ENCODE measurements around the gene CD74. TPM values are rescaled to one million over a fixed set of nuclear protein-coding genes. Genes with fewer than 3 reads are reported as not detected.

CD74 gene
- total and polyA plus RNA-seq, 2 of the 13 experiments (the other 11 are each of a cell fraction or from before 2014, with no cell fraction given): 34.1 to 84.4 TPM

DNA sequence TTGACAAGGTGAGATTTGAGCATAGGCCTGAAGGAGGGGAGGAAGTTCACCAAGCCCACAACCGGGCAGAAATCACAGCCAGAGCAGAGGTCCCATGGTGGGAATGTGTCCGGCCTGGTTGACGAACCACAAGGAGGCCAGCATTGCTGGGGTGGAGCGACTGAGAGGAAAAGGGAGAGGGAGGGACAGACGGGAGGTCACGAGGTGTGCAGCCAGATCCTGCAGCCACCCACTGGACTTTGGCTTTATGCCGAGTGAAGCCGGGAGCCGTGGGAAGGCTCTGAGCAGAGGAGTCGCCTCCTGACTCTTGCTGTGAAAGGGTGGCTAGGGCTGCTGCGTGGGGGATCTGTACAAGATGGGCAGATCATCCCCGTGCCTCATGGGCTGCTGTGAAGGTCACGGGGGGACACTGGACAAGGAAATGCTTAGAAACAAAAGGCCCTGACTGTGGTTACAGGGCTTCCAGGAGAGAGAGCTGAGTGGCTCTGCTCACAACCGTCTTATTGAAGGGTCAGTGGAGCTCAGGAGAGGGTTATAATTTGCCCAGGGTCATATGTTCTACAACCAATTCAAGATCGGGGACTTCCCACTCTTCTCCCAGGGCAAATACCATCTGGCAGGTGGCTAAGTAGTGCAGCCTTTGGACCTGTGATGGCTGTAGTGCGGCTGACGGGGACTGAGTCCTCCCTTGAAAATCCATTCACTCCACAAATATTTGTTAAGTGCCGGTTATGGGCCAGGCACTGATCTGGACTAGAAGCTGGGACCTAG is 15.6 kb upstream of the CD74 start:
- DNase-seq (ENCODE audit: low spot score) (peak; percentile 83), FAIRE-seq (peak; percentile 86), ATAC-seq (peak; percentile 90)
- Histone ChIP-seq H3K36me3 (replicated peaks in 1 of 2; ENCODE audit: control insufficient read depth in 1 of 2, insufficient read depth in 2 of 2, low read length in 2 of 2) (no peaks in the 10 kb centered on the region), H3K79me2 (ENCODE audit: insufficient read depth, low read length) (no peaks in the 10 kb centered on the region), H3K4me3 (replicated peaks in 1 of 3; ENCODE audit: insufficient read depth in 1 of 3, low read depth in 2 of 3, low read length in 3 of 3) (peak overlapping the region; percentile 49 to 71 (median 56)), H4K20me1 (ENCODE audit: insufficient read depth, low read length) (no peaks in the 10 kb centered on the region), H2AFZ (ENCODE audit: low read length) (peak overlapping the region; percentile 71), H3K9ac (ENCODE audit: insufficient read depth, low read depth, low read length) (peak overlapping the region; percentile 80), H3K4me2 (ENCODE audit: low read depth, low read length) (peak overlapping the region; percentile 99), H3K27me3 (ENCODE audit: control insufficient read depth in 1 of 2, insufficient read depth in 2 of 2, low read length in 2 of 2) (no peaks in the 10 kb centered on the region; a peak in 1 of 5 replicates), H3K27ac (ENCODE audit: extremely low read length, insufficient read depth, low read length) (peak overlapping the region; percentile 89), H3K4me1 (ENCODE audit: insufficient read depth, low read length) (peaks cover 45% of the 10 kb centered on the region), H3K9me3 (ENCODE audit: low read length) (no peaks in the 10 kb centered on the region)
- TSS peak; percentile 88 for BruUV-seq (replicated peaks)
- POLR2A ChIA-PET: interaction anchor here (1.0 to 3.7 kb wide), 10 partner anchors 12 to 114 kb away, joined by 3 to 33 read pairs (median 7); partner anchors contain the start of genes CD74 and RPS14
- CTCF ChIA-PET (ENCODE audit: low intra/inter-chr PET ratio, low total read pairs): no interaction called here
- in situ Hi-C loops (cut with HindIII; ENCODE audit: extremely low pct_ligation_motif_present, low pct_unique_long_range_greater_than_20kb) (no loop called here), intact Hi-C loops (cut with micrococcal nuclease; ENCODE audit: unreplicated experiment) (loop anchor here (2.0 to 10.0 kb wide), 2 partner anchors 15 to 283 kb away; partner anchors contain the start of gene CD74)
- WGBS (ENCODE audit: low lambda C conversion rate): 0% methylated on average over 18 of the region's 18 CpGs
- TF ChIP-seq HOXA3 (CRISPR knock-in tag; IDR thresholded peaks at IDR 0.05) (no peak), AGO1 (IDR thresholded peaks at IDR 0.05; ENCODE audit: low read depth, low read length, poor library complexity, severe bottlenecking) (no peak), CBFB (CRISPR knock-in tag; IDR thresholded peaks at IDR 0.05) (peak; percentile 61; the same call in 1 of the 2 replicates), ZNF746 (CRISPR knock-in tag; IDR thresholded peaks at IDR 0.05) (no peak), ARNT (IDR thresholded peaks at IDR 0.05) (no peak), ZNF883 (CRISPR knock-in tag; IDR thresholded peaks at IDR 0.05; ENCODE audit: not compliant biosample characterization) (no peak), ZNF251 (CRISPR knock-in tag; IDR thresholded peaks at IDR 0.05) (no peak), TEAD2 (CRISPR knock-in tag; IDR thresholded peaks at IDR 0.05) (no peak), ARNT2 (CRISPR knock-in tag; IDR thresholded peaks at IDR 0.05; ENCODE audit: low read depth) (0 out of 2 replicates have a peak, but pooled peaks have one; percentile 35), ZNF558 (CRISPR knock-in tag; IDR thresholded peaks at IDR 0.05; ENCODE audit: borderline replicate concordance) (no peak), ERF (CRISPR knock-in tag; IDR thresholded peaks at IDR 0.05) (no peak; the same call in 1 of the 2 replicates), ZNF879 (CRISPR knock-in tag; IDR thresholded peaks at IDR 0.05) (no peak), ZBTB7A (CRISPR knock-in tag; IDR thresholded peaks at IDR 0.05) (no peak)
- TF ChIP-seq, protein P1, sequence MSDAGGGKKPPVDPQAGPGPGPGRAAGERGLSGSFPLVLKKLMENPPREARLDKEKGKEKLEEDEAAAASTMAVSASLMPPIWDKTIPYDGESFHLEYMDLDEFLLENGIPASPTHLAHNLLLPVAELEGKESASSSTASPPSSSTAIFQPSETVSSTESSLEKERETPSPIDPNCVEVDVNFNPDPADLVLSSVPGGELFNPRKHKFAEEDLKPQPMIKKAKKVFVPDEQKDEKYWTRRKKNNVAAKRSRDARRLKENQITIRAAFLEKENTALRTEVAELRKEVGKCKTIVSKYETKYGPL (CRISPR knock-in tag; IDR thresholded peaks at IDR 0.05): no peak
- TF ChIP-seq, protein P2, sequence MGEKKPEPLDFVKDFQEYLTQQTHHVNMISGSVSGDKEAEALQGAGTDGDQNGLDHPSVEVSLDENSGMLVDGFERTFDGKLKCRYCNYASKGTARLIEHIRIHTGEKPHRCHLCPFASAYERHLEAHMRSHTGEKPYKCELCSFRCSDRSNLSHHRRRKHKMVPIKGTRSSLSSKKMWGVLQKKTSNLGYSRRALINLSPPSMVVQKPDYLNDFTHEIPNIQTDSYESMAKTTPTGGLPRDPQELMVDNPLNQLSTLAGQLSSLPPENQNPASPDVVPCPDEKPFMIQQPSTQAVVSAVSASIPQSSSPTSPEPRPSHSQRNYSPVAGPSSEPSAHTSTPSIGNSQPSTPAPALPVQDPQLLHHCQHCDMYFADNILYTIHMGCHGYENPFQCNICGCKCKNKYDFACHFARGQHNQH (CRISPR knock-in tag; IDR thresholded peaks at IDR 0.05): peak; percentile 58
- TF ChIP-seq, protein P3, sequence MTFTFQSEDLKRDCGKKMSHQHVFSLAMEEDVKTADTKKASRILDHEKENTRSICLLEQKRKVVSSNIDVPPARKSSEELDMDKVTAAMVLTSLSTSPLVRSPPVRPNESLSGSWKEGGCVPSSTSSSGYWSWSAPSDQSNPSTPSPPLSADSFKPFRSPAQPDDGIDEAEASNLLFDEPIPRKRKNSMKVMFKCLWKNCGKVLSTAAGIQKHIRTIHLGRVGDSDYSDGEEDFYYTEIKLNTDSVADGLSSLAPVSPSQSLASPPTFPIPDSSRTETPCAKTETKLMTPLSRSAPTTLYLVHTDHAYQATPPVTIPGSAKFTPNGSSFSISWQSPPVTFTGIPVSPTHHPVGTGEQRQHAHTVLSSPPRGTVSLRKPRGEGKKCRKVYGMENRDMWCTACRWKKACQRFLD (CRISPR knock-in tag; IDR thresholded peaks at IDR 0.05; ENCODE audit: borderline replicate concordance): no peak
- TF ChIP-seq, protein P4, sequence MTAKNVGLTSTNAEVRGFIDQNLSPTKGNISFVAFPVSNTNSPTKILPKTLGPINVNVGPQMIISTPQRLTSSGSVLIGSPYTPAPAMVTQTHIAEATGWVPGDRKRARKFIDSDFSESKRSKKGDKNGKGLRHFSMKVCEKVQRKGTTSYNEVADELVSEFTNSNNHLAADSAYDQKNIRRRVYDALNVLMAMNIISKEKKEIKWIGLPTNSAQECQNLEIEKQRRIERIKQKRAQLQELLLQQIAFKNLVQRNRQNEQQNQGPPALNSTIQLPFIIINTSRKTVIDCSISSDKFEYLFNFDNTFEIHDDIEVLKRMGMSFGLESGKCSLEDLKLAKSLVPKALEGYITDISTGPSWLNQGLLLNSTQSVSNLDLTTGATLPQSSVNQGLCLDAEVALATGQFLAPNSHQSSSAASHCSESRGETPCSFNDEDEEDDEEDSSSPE (CRISPR knock-in tag; IDR thresholded peaks at IDR 0.05): peak; percentile 44
- TF ChIP-seq, protein P5, sequence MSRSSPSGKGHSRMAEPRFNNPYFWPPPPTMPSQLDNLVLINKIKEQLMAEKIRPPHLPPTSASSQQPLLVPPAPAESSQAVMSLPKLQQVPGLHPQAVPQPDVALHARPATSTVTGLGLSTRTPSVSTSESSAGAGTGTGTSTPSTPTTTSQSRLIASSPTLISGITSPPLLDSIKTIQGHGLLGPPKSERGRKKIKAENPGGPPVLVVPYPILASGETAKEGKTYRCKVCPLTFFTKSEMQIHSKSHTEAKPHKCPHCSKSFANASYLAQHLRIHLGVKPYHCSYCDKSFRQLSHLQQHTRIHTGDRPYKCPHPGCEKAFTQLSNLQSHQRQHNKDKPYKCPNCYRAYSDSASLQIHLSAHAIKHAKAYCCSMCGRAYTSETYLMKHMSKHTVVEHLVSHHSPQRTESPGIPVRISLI (CRISPR knock-in tag; IDR thresholded peaks at IDR 0.05; ENCODE audit: borderline replicate concordance): no peak

Data from HepG2 (cell line).